HG03354 (cell line): ENCODE measurements around the gene TGFBR3L.
"Not testable (repeated sequence)": the region's sequence is repeated elsewhere in the genome, so short reads cannot be mapped to it uniquely, and the experiment has no call there.

ENCODE experiments used
- ATAC-seq: cut with Tn5 transposase; IDR thresholded peaks from one replicate; pipeline ENCODE4 v1.9.1; 2021; ENCODE audit warnings: mild to moderate bottlenecking; ENCODE audit not compliant: unreplicated experiment, poor library complexity, severe bottlenecking

TGFBR3L gene

GRCh38 chr19:7925171-7925851 lies 10.7 kb downstream of the TGFBR3L start:
- ATAC-seq = peak; percentile 33

GRCh38 chr19:7926021-7926726 lies 11.5 kb downstream of the TGFBR3L start, which contains the start of gene CTXN1:
CTXN1 (minus strand) TSS chr19:7926135; CDS start chr19:7925538, 597 bp downstream.
- ATAC-seq = peak; percentile 35

- no peak for ATAC-seq
Measured at GRCh38 chr19:7926727-7927604, 12.3 kb downstream of the TGFBR3L start.

- ATAC-seq = no peak
Measured at GRCh38 chr19:7927605-7928333, 13.1 kb downstream of the TGFBR3L start.

GRCh38 chr19:7928334-7928706 lies 13.7 kb downstream of the TGFBR3L start:
- no peak for ATAC-seq

GRCh38 chr19:7928741-7929701 lies 14.4 kb downstream of the TGFBR3L start:
- ATAC-seq = no peak

GRCh38 chr19:7930030-7930429 lies 15.4 kb downstream of the TGFBR3L start:
- not testable (repeated sequence) for ATAC-seq

- ATAC-seq = no peak
Measured at GRCh38 chr19:7930765-7931164, 16.1 kb downstream of the TGFBR3L start.

GRCh38 chr19:7931221-7932061 lies 16.8 kb downstream of the TGFBR3L start:
- no peak for ATAC-seq

- ATAC-seq = no peak
Measured at GRCh38 chr19:7932276-7932929, 17.8 kb downstream of the TGFBR3L start.

- no peak for ATAC-seq
Measured at GRCh38 chr19:7932930-7933300, 18.3 kb downstream of the TGFBR3L start.

GRCh38 chr19:7933411-7933810 lies 18.8 kb downstream of the TGFBR3L start:
- ATAC-seq = no peak

GRCh38 chr19:7933828-7934725 lies 19.4 kb downstream of the TGFBR3L start:
- no peak for ATAC-seq

GRCh38 chr19:7934766-7935165 lies 20.1 kb downstream of the TGFBR3L start:
- ATAC-seq = no peak

GRCh38 chr19:7940841-7941240 lies 26.2 kb downstream of the TGFBR3L start:
- no peak for ATAC-seq

GRCh38 chr19:7941895-7942596 lies 27.4 kb downstream of the TGFBR3L start:
- no peak for ATAC-seq
